Measurements from ENCODE around the gene KCNQ1.
A peak's percentile ranks its signal among the peaks of the same experiment; 100 is the strongest.

The KCNQ1 gene

DNA sequence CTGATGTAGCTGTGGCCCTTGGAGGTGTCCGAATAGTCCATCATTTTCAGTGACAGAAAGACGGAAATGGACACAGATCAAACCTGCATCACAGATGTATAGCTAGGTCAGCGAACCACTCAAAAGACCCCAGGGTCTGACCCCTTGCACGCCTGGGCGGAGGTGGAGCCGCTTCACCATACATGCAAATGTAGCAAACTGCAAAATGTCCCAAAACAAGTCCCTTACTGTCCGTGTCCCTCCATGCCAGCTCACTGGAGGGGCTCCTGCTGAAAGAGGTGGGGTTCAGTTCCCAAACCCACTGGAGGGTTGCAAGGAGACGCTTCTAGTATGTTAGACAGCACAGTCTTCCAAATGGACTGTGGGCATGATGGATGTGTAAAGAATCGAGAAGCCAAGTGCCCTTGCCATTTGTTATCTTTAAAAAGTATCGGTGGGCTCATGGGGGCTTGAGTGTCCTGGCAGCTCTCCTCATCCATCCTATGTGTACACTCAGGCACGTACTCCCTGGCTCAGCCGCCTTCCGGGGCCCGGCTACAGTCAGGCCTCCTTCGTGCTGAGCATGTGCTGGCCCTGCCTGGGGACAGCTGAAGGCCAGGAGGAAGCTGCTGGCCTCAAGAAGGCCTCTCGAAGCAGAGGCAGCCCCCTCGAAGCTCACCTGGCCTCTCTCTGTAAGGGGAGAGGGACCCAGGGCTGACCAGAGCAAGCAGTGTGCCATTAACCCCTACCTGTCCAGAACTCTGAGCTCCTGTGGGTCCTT is 275.2 kb downstream of the KCNQ1 start:
- TF ChIP-seq, protein P1, sequence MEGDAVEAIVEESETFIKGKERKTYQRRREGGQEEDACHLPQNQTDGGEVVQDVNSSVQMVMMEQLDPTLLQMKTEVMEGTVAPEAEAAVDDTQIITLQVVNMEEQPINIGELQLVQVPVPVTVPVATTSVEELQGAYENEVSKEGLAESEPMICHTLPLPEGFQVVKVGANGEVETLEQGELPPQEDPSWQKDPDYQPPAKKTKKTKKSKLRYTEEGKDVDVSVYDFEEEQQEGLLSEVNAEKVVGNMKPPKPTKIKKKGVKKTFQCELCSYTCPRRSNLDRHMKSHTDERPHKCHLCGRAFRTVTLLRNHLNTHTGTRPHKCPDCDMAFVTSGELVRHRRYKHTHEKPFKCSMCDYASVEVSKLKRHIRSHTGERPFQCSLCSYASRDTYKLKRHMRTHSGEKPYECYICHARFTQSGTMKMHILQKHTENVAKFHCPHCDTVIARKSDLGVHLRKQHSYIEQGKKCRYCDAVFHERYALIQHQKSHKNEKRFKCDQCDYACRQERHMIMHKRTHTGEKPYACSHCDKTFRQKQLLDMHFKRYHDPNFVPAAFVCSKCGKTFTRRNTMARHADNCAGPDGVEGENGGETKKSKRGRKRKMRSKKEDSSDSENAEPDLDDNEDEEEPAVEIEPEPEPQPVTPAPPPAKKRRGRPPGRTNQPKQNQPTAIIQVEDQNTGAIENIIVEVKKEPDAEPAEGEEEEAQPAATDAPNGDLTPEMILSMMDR (IDR thresholded peaks at IDR 0.05; ENCODE audit: low read depth, low read length): no peak
- DNase-seq (ENCODE audit: extremely low read depth, low read depth): no peak

DNA sequence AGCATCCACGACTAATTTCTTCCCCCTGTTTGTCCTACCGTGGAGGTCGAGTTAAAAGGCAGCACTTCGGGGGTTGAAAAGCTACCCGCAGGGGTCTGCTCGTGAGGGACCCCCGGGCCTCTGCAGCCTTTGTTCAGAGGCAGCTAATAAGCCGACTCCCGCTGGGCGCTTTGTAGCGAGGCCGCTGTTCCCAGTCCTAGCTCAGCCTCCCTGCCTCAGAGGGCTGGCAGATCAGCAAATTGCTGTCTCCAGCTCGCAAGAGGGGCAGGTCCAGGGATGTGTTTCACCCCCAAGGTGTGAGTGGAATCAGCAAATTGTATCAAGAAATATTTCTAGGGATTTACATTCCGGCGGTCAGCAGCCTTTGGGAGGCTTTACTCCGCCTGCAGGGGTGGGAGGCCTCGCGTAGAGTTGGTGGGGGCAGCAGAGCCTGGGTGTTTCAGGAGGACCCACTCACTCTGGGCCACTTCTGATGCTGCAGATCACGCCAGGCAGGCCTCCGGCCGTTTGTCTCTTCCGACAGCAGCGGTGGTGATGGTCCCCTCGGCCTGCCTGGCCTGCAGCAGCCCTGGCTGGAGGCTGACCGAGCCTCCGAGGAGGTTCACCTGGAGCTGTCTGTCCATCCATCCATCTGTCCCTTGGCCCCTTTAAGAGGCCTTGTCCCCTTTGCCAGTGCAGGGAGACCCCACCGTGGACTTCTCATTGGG is 276.6 kb downstream of the KCNQ1 start:
- DNase-seq (ENCODE audit: extremely low read depth, low read depth): no peak
- TF ChIP-seq, protein P1 (IDR thresholded peaks at IDR 0.05; ENCODE audit: low read depth, low read length): no peak

DNA sequence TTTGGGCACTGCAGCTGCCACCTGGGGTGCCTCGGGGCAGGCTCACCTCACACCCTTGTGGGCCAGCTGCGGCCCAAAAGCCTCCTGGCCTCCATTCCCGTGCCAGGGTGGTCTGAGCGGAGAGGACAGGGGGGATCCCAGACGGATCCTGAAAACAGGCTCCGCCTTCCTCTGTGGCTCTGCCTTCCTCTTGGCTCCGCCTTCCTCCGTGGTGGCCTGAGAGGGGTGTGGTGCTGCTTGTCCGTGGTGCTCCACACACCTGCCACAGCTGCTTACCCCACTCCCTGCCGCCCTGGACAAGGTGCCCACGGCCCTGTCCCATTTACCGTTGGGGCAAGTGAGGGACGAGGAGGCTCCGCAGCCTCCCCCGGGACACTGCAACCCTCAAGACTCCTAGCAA is 278.1 kb downstream of the KCNQ1 start:
- TF ChIP-seq, protein P1 (IDR thresholded peaks at IDR 0.05; ENCODE audit: low read depth, low read length): no peak
- DNase-seq (ENCODE audit: extremely low read depth, low read depth): no peak

DNA sequence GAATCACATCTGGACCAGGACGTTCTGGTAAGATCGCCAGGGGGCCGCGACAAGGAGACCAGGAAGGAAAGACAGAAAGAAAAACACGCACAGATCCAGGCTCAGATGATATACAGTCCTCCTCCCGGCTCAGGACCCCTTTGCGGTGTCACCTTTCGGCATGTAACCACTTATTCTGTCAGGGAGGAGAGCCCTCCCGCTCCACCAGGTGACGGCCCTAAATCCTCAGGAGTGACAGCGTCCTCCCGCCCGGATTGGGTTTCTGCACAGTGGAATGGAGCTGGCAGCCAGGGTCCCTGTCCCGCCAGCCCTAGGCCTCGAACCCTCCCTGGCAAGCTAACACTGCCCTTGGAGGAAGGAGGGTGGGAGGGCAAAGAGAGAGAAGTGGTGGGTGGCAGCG is 279.3 kb downstream of the KCNQ1 start:
- DNase-seq (ENCODE audit: extremely low read depth, low read depth): no peak
- TF ChIP-seq, protein P1 (IDR thresholded peaks at IDR 0.05; ENCODE audit: low read depth, low read length): no peak

DNA sequence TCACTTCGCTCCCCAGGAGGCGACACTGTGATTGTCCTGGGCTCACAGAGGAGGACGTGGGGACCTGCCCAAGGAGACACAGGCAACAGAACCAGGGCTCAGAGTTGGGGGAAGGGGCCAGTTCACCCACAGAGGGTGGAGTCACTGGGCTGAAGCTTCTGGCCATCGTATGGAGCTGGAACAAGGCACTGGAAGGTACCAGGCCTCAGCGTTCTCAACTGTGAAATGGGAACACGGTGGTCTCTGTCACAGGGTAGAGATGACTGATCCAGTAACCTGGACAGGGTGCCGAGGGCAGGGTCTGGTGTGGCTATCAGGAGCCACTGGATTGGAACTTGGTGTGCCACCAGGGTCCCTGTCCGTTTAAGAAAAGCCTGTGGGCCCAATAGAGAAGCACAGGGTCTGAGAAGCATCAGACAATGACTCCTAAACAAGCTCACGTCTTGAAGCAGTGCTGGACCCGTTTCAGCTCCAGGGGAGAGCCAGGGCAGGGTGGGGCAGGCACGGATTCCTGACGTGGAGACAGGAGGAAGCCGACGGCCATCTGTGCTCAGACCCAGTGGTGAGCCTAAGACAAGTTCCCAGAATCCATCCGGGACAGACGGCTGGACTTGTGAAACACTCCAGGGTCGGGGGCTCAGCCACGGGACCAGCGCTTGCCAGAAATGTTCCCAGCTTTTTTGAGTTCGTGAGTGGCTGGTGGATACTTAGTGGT is 280.0 kb downstream of the KCNQ1 start:
- TF ChIP-seq, protein P1 (IDR thresholded peaks at IDR 0.05; ENCODE audit: low read depth, low read length): no peak
- no peak for DNase-seq (ENCODE audit: extremely low read depth, low read depth)

DNA sequence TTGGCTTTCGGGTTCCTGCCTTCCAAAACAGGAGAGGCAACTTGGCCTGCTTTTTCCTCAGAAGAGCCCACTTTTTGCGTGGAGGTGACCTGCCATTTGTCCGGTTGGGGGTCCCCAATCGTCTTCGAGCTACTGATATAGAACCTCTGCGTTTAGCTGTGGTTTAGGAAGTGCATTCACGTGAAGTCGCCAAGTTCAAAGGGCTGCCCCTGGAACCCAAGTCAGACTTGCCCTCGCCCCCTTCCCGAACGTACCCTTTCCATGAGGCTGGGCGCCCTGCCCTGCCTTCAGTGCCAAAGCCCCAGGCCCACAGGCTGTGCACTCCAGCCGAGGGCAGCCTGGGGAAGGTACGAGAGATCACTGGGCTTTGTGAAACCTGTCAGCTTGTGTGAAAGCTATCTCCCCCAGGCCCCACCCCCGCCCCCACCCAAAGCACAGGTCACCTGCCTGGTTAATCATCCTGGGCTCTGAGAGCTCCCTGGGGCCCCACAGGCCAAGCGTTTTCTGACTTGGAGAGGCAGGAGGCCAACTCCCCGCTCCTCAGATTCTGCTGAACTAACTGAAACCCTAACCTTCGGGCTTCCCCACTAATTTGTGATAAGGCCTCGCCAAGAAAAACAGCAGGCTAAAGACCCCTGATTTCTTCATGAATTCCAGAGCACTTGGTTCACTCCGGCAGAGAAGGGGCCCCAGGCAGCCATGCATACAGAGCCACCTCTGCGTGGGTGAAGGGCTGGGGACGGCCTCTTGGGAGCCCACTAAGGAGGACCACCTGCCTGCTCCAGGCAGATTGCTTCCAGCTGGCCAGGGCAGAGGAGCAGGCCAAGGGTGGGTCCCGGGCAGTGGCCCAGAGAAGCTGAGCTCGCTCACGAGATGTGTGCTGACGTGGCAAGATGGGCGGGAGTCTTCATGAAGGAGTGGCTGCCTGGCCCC is 280.8 kb downstream of the KCNQ1 start:
- peak; percentile 63 for DNase-seq (ENCODE audit: extremely low read depth, low read depth)
- TF ChIP-seq, protein P1 (IDR thresholded peaks at IDR 0.05; ENCODE audit: low read depth, low read length): no peak
